ENCODE data around the gene TRIM46. TPM values are rescaled to one million over a fixed set of nuclear protein-coding genes. Genes with fewer than 3 reads are reported as not detected.

TRIM46 gene
- total RNA-seq, 4 donors from 2014 or later, result 0.51 to 0.75 (median 0.66) TPM; not detected in 1

DNA sequence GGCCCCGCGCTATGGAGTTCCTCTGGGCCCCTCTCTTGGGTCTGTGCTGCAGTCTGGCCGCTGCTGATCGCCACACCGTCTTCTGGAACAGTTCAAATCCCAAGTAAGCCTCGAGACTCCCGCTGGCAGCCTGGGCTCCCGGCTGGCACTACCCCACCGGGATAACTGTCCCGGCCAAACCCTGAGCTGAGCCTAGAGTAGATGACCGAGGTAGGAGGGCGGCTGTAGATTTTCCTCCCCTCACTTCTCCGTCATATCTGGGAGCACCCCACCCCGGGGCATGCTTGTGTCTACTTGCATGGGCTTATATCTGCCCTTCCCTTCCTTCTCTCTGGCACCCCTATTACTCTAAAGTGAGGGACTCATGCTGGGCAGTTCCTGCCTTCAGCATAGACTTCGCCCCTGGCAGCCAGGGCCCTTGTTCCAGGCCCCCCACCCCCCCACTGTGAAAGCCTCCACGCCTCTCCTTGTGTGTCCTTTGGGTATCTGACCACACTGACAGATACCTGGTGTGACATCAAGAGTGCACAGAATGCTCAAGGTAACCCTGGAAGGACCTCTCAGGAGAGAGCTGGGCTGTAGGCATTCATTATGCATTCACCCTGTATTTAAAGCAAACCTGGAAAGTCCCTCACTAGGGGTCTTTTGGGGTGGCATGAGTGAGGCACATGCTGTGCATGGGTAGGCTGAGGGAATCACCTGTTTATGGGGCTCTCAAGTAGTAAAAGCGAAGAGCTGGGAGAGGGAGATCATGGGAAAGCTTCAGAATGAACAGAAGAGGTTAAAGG lies 45.5 kb upstream of the TRIM46 start:
- TF ChIP-seq CTCF (IDR thresholded peaks at IDR 0.05; ENCODE audit: low read depth), result no peak

DNA sequence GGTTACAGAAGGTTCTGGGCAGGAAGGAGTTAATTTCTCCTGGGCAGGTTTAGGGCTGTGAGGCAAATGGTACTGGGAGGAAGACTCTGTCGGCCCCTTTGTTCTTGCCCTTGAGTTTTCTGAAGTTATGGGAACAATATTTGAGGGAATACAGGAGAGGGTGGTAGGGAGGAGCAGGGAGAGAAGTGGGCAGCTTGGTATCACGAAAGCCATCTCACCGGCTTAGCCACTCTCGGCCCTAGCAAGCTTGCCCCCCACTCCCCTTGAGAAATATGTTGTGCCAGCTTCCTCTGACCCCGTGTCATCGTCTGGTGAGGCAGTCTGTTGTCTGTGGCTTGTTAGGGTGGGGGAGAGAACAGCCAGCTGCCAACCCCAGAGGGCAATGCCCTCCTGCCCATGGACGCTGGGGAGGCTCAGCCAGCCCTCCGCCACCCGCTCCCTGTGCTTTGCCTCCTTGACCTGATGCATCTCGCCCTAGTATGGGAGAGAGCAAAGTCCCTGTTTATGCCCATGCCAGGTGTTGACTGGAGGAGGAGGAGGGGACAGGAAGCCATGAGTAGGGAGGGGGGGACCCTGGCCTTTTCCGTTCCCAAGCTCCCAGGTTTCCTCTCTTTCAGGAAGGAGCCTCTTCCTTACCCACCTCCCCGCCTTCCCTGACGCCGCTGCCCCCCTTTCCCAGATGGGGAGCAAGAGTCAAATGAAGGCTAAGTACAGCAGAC lies 44.7 kb upstream of the TRIM46 start:
- no peak for TF ChIP-seq CTCF (IDR thresholded peaks at IDR 0.05; ENCODE audit: low read depth)

- TF ChIP-seq CTCF (IDR thresholded peaks at IDR 0.05; ENCODE audit: low read depth), result no peak
Observed at GRCh38 chr1:155130272-155131006, 43.2 kb upstream of the TRIM46 start.

GRCh38 chr1:155131285-155131684 lies 42.4 kb upstream of the TRIM46 start:
- TF ChIP-seq CTCF (IDR thresholded peaks at IDR 0.05; ENCODE audit: low read depth), result no peak

DNA sequence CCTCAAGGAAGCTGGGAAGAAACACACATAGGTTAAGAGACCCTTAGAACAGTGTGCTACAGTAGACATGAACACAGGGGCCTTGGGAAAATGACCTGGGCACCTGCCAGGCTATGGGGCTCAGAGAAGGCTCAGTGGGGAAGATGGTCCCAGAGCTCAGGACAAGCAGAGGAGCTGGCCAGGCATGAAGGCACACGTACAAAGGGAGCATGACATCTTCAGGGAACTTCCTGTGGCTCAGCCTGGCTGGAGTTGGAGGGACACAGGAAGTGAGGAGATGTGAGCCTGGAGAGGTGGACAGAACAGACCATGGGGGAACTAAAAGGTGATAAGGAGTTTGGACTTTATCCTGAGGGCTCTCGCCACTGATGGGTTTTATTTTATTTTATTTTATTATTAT lies 41.8 kb upstream of the TRIM46 start:
- no peak for TF ChIP-seq CTCF (IDR thresholded peaks at IDR 0.05; ENCODE audit: low read depth)

- no peak for TF ChIP-seq CTCF (IDR thresholded peaks at IDR 0.05; ENCODE audit: low read depth)
Observed at GRCh38 chr1:155133799-155134281, 39.8 kb upstream of the TRIM46 start.

DNA sequence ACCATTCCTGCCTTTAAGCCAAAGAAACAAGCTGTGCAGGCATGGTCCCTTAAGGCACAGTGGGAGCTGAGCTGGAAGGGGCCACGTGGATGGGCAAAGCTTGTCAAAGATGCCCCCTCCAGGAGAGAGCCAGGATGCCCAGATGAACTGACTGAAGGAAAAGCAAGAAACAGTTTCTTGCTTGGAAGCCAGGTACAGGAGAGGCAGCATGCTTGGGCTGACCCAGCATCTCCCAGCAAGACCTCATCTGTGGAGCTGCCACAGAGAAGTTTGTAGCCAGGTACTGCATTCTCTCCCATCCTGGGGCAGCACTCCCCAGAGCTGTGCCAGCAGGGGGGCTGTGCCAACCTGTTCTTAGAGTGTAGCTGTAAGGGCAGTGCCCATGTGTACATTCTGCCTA lies 39.3 kb upstream of the TRIM46 start:
- TF ChIP-seq CTCF (IDR thresholded peaks at IDR 0.05; ENCODE audit: low read depth), result no peak
